Memory B cell (primary cell): ENCODE results near the gene ANKAR.
"Not testable (repeated sequence)": the region's sequence is repeated elsewhere in the genome, so short reads cannot be mapped to it uniquely, and the experiment has no call there.

ENCODE experiments used
- ATAC-seq: fragments of 150-1000 bp; cut with Tn5 transposase; 2 replicates; pipeline ENCODE4 v1.10.0; 2021; ENCODE audit warnings: low read depth, mild to moderate bottlenecking, moderate library complexity
- DNase-seq, 2 donors: peaks; one replicate each; pipeline ENCODE4 v3.0.0; 2022; ENCODE audit warnings: low spot score in 2 of 2
- H3K27ac Mint-ChIP-seq: one replicate; pipeline ENCODE4 v1.8.0; 2022; ENCODE audit warnings: mild to moderate bottlenecking, moderate library complexity, mixed read lengths
- H3K27me3 Mint-ChIP-seq: one replicate; pipeline ENCODE4 v1.8.0; 2022; ENCODE audit warnings: mixed read lengths
- H3K36me3 Mint-ChIP-seq: one replicate; pipeline ENCODE4 v1.8.0; 2022; ENCODE audit warnings: mild to moderate bottlenecking, mixed read lengths
- H3K4me1 Mint-ChIP-seq: one replicate; pipeline ENCODE4 v1.8.0; 2022; ENCODE audit warnings: mixed read lengths
- H3K4me3 Mint-ChIP-seq: one replicate; pipeline ENCODE4 v1.8.0; 2022; ENCODE audit warnings: mild to moderate bottlenecking, moderate library complexity, mixed read lengths
- H3K9me3 Mint-ChIP-seq: one replicate; pipeline ENCODE4 v1.8.0; 2022; ENCODE audit warnings: mixed read lengths

ANKAR gene

DNA sequence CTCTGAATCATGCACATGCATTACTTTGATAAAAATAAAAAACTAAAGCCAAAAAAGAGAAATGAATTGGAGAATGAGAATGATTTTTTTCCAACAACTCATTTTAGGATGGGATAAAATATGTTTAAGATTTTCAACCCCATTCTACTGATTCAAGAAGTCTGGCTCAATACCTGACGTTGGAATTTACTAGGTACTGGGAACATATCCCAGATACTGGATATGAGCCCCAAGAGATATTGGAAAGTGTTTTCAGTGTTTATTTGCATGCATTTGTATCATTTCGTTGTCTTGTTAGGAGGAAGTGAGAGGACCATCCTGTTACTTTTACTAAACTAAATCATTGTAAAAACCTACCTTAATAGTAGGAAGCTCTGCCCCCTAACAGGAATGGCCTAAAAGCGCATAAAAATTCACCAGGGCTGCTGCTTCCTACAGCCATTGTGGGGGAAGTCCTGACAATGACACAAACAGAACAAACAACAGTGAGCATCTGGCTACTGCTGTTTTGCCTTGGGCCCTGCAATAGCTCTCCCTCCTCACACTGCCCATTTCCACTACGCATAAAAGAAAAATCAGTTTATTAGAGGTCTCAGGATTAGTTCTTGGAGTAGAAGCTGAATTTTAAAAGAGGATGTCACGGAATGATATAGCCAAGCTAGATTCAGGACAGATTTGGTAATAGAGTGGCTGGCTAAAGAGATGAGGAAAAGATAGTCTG is 35.2 kb downstream of the ANKAR start:
- DNase-seq (no peak), ATAC-seq (no peak)
- Mint-ChIP-seq H3K36me3 (peaks cover 6% of the 10 kb centered on the region), H3K4me3 (no peak overlapping the region), H3K4me1 (no peaks in the 10 kb centered on the region), H3K27me3 (no peaks in the 10 kb centered on the region), H3K27ac (no peak overlapping the region), H3K9me3 (no peaks in the 10 kb centered on the region)

GRCh38 chr2:189717593-189717992 is 43.1 kb downstream of the ANKAR start:
- H3K27me3 Mint-ChIP-seq, H3K4me1 Mint-ChIP-seq, H3K27ac Mint-ChIP-seq, H3K4me3 Mint-ChIP-seq, H3K9me3 Mint-ChIP-seq, H3K36me3 Mint-ChIP-seq, DNase-seq, ATAC-seq: not testable (repeated sequence)

- no peak for DNase-seq
- peaks cover 9% of the 10 kb centered on the region for H3K36me3 Mint-ChIP-seq
- H3K4me1 Mint-ChIP-seq, result no peaks in the 10 kb centered on the region
- H3K27ac Mint-ChIP-seq, result no peak overlapping the region
- no peak overlapping the region for H3K4me3 Mint-ChIP-seq
- peaks cover 6% of the 10 kb centered on the region for H3K9me3 Mint-ChIP-seq
- no peaks in the 10 kb centered on the region for H3K27me3 Mint-ChIP-seq
- no peak for ATAC-seq
Observed at GRCh38 chr2:189719571-189719970, 45.1 kb downstream of the ANKAR start.

DNA sequence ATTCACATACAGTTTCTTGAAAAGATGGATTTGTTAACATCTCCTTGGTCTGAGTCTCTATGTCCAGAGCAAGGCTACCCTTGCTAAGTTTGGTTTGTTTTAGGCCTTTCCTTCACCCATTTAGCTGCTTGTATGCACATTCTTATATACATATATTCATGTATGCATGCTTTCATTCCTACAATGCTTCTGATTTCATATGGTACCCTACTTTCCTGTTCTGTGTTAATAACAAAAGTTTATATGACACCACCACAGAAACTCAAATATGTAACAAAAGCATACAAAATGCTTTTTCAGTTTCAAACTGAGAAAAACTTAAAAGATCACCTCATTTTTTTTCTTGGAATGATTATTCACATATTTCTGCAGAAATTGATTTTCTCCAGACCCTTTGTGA is 48.7 kb downstream of the ANKAR start:
- Mint-ChIP-seq H3K9me3 (no peaks in the 10 kb centered on the region), H3K27me3 (no peaks in the 10 kb centered on the region), H3K27ac (no peak overlapping the region), H3K4me3 (no peak overlapping the region), H3K4me1 (no peaks in the 10 kb centered on the region), H3K36me3 (peaks cover 6% of the 10 kb centered on the region)
- DNase-seq (no peak), ATAC-seq (no peak)
